Activated T-cell treated with anti-CD3 and anti-CD28 coated beads for 48 hours (primary cell): ENCODE results near the gene NAT10.
"Not testable (repeated sequence)": the region's sequence is repeated elsewhere in the genome, so short reads cannot be mapped to it uniquely, and the experiment has no call there.

Experiments
- DNase-seq: peaks from one replicate; pipeline ENCODE4 v3.0.0-alpha.2; 2020; ENCODE audit warnings: low read depth

The NAT10 gene

DNA sequence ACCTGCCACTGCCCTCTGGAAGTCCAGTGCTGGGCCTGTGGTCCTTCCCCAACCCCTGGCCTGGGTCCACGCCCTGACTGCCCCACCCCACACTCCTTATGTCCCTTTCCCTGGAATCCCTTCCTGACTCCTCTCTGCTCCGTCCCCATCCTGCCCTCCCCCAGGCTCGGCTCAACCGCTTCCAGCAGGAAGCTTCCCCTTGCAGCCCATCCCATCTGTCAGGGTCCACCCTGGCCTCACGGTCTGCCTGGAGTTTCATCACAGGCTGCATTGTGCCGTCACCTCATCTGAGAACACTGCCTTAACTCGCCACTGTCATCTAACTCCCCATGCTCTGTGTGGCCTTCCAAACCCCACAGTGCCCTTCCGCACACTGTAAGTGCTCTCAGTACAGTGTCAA is 64.3 kb downstream of the NAT10 start:
- no peak for DNase-seq

DNA sequence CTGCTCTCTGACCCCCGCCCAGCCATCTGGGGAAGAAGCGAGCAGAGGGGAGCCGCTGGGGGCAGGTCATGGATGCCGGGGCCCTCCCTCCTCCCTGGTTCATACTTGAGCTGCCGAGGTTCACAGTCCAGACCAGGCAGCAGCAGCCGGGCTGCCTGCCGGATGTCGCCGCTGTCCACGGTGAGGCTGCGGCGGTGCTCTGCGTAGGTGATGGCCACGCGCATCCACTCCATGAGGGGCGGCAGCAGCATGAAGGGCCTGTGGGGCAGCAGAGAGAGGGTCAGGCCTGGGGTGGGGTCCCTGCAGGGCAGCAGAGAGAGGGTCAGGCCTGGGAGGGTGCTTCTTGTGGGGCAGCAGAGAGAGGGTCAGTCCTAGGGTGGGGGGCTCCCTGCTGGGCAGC is 67.6 kb downstream of the NAT10 start:
- no peak for DNase-seq

- peak; percentile 82 for DNase-seq
Observed at GRCh38 chr11:34174412-34175041, 69.1 kb downstream of the NAT10 start.

DNA sequence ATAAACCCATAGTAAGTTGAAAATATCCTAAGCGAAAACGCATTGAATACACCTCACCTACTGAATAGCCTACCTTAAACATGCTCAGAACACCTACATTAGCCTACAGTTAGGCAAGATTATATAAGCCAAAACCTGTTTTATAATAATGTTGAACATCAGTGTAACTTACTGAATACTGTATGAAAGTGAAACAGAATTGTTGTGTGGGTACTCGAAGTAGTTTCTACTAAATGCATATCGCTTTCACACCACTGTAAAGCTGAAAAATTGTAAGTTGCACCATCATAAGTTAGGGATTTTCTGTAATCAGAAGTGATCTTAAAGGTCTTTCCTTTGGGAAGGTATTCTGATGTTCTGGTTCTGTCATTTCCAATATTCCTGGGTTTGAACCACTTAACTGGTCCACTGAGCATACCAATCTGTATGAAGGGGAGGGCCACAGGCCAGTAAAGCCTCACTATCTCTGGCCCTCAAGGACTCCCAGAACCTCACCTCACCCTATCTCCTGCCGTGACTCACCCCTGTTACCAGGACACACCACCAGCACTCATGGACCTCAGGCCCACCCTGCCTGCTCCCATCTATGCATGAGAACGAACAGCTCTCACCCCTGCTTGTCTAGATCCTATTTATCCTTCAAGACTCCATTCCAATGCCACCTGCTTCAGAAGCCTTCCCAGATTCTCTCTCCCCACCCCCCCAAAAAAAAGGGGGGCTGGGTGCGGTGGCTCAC is 70.0 kb downstream of the NAT10 start:
- no peak for DNase-seq

- no peak for DNase-seq
Observed at GRCh38 chr11:34176751-34177209, 71.4 kb downstream of the NAT10 start.

DNA sequence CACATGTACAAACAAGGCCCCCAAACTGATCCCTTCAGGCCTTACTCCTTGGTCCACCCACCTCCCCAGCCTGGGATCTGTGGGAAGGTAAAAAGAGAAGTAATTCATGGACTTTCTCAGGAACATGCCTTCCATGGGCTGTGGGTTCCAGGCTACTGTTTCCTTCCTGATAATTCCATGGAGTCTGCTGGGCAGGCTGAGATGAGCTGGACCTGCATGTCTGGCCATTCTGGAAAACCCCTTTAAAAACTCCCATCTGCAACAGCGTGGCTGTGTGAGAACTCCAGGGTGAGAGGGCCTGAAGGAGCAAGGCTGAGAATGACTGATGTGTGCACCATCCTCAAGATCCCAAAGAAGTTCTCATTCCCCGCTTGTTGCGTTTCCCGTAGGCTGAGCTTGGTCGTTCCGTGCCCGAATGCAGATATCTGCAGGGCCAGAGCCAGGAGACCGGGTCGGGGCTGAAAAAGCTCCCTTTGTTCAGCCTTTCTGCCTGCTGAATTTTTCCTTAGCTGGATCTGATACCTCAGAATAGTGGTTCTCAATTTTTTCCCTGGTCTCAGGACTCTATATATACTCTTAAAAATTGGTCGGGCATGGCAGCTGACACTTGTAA is 72.9 kb downstream of the NAT10 start:
- no peak for DNase-seq

GRCh38 chr11:34179026-34179675 is 73.7 kb downstream of the NAT10 start:
- DNase-seq, result no peak

DNA sequence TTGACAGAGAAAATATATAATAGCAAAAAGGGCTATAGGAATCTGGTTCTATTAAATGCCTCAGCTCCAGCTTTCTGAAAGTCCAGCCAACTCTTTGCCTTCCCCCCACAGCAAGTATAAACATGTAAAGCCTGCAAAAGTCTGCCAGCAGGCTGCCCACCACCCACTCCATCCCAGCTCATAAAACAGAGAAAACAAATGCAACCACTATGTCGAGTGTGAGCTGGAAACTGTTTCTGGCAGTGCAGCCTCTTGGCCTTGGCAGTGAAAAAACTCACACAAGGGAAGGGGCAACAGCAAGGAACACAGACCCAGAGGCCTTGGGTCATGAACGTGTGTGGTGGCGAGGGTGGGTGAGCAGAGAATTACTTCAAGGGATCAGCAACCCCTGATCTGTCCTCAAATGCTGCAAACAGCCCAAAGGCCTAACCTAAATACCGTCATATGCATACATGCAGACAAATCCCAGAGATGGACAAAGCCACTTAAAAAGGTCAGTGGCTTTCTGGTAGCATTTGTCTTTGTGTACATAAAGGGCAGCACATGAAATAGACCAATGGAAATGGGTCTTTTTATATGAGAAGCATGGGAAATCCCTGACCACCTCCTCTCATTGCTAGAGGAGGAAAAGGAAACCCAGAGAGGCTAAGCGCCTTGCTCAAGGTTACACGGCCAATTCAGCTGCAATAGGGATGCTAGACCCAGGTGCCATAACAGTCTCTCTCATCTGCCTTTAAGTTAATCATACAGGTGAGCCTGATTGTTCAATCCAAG is 74.8 kb downstream of the NAT10 start:
- DNase-seq, result no peak

DNA sequence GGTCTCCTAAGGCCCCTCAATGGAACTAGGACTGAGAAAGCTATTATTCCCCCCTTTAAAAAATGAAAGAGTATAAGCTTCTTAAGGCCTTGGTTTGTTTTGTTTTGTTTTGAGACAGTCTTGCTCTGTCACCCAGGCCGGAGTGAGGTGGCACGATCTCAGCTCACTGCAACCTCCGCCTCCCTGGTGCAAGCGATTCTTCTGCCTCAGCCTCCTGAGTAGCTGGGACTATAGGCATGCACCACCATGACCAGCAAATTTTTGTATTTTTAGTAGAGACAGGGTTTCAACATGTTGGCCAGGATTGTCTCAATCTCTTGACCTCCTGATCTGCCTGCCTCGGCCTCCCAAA is 75.4 kb downstream of the NAT10 start:
- not testable (repeated sequence) for DNase-seq

GRCh38 chr11:34181251-34181650 is 75.8 kb downstream of the NAT10 start:
- DNase-seq, result no peak

DNA sequence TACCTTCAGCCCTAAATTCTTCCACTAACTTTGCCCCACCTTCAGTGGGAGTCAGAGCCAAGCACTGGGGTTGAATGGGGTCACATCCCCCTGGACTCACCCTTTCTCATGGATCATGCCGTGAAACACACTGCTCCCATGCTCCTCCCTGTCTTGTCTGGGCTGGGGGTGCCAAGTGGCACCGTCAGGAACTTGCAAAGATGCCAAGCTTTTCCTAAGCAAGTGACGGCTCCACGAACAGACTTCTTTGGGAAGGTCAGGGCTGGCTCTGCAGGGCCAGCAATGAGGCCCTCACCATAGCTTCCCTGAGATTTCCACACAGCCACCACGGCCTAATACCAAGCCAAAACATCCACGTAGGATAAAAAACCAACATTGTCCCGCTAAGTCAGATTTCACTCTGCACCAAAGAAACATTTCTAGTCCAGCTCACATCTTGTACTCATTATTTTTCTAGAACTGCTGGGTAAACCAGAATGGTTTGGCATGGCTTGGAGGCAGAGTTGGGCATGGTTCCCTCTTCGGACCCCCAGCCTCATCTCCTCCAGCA is 76.5 kb downstream of the NAT10 start:
- DNase-seq, result no peak

DNA sequence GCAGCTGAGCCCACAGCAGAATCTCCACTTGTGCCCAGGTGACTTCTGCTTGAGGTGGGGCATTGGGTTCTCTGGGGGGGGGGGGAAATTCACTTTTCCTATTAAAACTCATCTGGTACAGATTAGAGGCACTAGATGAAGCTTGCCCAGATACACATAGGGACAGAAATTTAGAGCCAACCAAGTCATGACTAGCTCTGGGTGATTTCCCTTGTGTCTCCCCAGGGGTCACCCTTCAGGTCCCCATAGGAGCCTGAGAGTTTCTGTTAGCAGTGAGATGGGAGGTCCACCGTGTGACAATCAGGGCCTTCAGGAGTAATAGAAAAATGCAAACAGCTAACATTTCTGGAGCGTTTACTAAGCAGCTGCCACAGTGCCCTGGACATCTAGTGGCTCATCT is 77.0 kb downstream of the NAT10 start:
- DNase-seq, result no peak

DNA sequence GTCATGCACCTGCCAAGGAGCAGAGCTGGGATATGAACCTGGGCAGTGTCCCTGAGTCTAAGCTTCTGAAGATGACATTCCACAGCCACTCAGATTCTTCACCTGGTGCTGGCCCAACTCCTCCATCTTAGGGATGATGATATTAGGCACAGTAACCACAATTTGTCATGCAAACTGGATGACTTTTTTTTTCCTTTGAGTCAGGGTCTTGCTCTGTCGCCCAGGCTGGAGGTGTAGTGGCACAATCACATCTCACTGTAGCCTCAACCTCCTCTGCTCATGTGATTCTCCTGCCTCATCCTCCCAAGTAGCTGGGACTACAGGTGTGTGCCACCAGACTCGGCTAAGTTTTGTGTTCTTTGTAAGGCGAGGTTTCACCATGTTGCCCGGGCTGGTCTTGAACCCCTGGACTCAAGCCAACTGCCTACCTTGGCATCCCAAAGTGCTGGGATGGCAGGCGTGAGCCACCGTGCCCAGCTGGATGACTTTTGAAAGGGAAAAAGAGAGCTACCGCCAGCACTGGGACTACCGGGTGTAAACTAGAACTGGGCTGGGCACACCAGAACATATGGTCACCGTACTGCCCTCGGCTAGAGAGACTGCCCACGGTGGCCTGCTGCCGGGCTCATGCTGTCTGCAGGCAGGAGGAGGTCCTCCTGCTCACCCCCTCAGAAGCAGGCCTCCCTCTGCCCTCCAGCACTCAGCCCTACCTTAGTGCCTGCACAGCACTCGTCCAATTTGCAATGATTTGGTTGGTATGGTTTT is 77.7 kb downstream of the NAT10 start:
- no peak for DNase-seq

GRCh38 chr11:34183848-34184391 is 78.5 kb downstream of the NAT10 start:
- DNase-seq, result no peak

DNA sequence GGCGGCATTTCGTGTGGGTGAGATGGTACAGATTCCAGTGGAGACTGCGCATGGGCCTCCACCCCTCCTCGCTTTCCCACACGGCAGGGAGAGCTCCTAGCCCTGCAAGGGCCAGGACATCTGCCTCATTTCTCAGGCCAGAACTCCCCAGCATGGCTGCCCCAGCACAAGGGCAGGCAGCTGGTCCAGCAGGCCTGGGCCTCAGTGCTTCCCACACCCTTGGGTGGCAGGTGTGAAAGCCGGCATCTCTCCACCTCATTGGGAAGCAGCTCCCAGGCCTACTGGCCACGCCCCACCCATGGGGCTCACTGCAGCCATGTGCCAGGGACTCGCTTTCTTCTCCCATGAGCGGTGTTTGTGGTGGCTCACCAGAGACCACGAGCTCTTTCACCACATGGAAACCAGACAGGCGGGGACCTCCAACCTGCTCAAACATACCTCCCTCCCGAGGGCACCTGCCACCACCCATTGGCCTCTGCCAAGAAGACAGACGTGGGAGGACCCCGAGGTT is 79.1 kb downstream of the NAT10 start:
- no peak for DNase-seq

DNA sequence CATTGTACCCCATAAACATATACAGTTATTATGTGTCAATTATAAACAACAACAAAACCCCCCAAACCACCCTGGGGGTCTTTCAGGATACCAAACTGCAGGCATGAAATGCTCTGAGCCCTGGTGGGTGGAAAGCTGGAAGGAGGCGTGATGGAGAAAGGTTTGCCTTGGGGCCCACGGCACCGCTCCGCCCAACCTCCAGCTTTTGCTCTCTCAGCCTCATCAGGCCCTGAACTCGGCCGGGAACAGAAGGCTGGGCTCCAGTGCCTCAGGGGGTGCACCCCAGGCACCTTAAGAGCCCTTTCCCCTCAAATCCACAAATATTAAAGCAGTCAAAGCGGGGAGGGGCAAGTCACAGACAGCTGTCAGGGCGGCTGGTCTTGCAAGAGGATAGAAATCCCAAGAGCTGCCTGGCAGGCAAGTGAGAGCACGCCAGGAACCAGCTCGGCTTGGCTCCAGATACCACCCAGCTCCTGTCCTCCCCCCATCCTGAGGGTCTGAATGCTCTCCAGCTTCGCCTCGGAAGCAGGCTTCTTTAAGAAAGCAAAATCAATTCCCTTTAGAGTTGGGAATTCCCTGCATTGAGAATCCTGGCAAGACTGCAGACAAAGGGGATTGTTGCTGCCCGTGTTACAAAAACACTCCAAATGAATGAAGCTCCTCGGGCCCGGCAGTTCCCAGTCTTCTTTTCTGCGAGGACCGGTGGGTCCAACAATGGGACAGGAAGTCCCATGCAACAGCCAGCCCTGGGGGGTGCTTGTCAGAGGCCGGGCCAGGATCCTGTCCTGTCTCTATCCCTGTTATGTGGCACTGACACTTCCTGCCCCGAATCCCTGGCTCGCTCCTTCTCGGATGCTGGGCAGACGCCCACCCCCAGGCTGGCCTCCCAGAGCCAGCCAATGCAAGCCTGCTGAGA is 80.8 kb downstream of the NAT10 start:
- DNase-seq, result no peak

- no peak for DNase-seq
Observed at GRCh38 chr11:34188181-34188580, 82.8 kb downstream of the NAT10 start.

- no peak for DNase-seq
Observed at GRCh38 chr11:34189191-34189590, 83.8 kb downstream of the NAT10 start.
